ENCODE data around the gene DNAJC28.

DNA sequence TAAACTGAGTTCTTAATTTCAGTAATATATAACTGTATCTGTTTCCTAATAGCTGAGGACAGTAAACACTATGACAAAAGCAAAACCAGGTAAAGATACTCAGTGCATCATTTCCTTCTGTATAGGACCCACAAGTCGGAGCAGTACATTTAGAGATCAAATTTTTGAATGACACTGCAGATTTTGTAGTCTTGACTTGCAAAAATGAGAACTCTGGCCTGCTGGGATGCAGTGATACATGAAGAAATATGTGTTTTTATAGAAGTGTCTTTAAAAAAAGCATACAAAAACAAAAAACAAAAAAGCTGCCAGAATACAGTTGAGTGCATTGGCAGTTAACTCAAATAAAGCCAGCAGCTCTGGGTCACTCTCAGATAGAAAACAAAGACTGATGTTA, 31.4 kb upstream of the DNAJC28 start:
- TF ChIP-seq, protein P1, sequence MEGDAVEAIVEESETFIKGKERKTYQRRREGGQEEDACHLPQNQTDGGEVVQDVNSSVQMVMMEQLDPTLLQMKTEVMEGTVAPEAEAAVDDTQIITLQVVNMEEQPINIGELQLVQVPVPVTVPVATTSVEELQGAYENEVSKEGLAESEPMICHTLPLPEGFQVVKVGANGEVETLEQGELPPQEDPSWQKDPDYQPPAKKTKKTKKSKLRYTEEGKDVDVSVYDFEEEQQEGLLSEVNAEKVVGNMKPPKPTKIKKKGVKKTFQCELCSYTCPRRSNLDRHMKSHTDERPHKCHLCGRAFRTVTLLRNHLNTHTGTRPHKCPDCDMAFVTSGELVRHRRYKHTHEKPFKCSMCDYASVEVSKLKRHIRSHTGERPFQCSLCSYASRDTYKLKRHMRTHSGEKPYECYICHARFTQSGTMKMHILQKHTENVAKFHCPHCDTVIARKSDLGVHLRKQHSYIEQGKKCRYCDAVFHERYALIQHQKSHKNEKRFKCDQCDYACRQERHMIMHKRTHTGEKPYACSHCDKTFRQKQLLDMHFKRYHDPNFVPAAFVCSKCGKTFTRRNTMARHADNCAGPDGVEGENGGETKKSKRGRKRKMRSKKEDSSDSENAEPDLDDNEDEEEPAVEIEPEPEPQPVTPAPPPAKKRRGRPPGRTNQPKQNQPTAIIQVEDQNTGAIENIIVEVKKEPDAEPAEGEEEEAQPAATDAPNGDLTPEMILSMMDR (IDR thresholded peaks at IDR 0.05): no peak
- no peak for TF ChIP-seq OVOL2 (CRISPR knock-in tag; IDR thresholded peaks at IDR 0.05; ENCODE audit: borderline replicate concordance)
- no peak for TF ChIP-seq TEAD4 (CRISPR knock-in tag; IDR thresholded peaks at IDR 0.05)
- TF ChIP-seq ESRRA (CRISPR knock-in tag; IDR thresholded peaks at IDR 0.05; ENCODE audit: borderline replicate concordance): no peak
- TF ChIP-seq SOX15 (CRISPR knock-in tag; IDR thresholded peaks at IDR 0.05): no peak
- TF ChIP-seq FOXP1 (CRISPR knock-in tag; IDR thresholded peaks at IDR 0.05; ENCODE audit: borderline replicate concordance): no peak
- TF ChIP-seq FOXK1 (CRISPR knock-in tag; IDR thresholded peaks at IDR 0.05): no peak
- no peak for TF ChIP-seq CREM (CRISPR knock-in tag; IDR thresholded peaks at IDR 0.05)

Data from WTC11 (cell line).